ENCODE data around the gene RSBN1L. TPM values are rescaled to one million over a fixed set of nuclear protein-coding genes. Genes with fewer than 3 reads are reported as not detected.

RSBN1L gene
- total and polyA plus RNA-seq, 2 donors (not counting 3 experiments of a cell fraction or from before 2014, with no cell fraction given), result 3.0 to 13.1 TPM

GRCh38 chr7:77653572-77653971, 42.7 kb upstream of the RSBN1L start:
- TF ChIP-seq MYC (IDR thresholded peaks at IDR 0.05; ENCODE audit: low read depth, low read length), result no peak
- no peak for TF ChIP-seq EZH2 (IDR thresholded peaks at IDR 0.05; ENCODE audit: borderline replicate concordance, low read depth, low read length, severe bottlenecking)
- TF ChIP-seq CTCF (IDR thresholded peaks at IDR 0.05; ENCODE audit: extremely low read depth in 1 of 2, insufficient read depth in 1 of 2, low read depth in 1 of 2, low read length in 2 of 2), result no peak
- TF ChIP-seq POLR2A (IDR thresholded peaks at IDR 0.05; ENCODE audit: low read depth, low read length), result no peak
- no peak for TF ChIP-seq JUN (IDR thresholded peaks at IDR 0.05; ENCODE audit: borderline replicate concordance, insufficient read depth, insufficient read length, low read depth)
- no peak for TF ChIP-seq POLR2AphosphoS5 (IDR thresholded peaks at IDR 0.05; ENCODE audit: insufficient read depth, low read depth, low read length)
- TF ChIP-seq, protein P1, sequence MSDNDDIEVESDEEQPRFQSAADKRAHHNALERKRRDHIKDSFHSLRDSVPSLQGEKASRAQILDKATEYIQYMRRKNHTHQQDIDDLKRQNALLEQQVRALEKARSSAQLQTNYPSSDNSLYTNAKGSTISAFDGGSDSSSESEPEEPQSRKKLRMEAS (IDR thresholded peaks at IDR 0.05; ENCODE audit: insufficient read depth, insufficient read length), result no peak
- TF ChIP-seq GATA2 (IDR thresholded peaks at IDR 0.05; ENCODE audit: insufficient read depth, insufficient read length, low read depth, low read length), result no peak
- no peak for TF ChIP-seq FOS (IDR thresholded peaks at IDR 0.05; ENCODE audit: borderline replicate concordance, insufficient read depth, low read length)
- no TSS peak for BruUV-seq (replicated peaks)
- no peak overlapping the region for H3K4me2 ChIP-seq (ENCODE audit: insufficient read depth, low read length)
- no peak overlapping the region for H2AFZ ChIP-seq (ENCODE audit: low read depth, low read length)
- no peaks in the 10 kb centered on the region for H3K9me3 ChIP-seq (replicated peaks; ENCODE audit: control insufficient read depth, insufficient read depth, low read length)
- ChIA-PET POLR2A (no interaction called here), CTCF (interaction anchor here (3.0 to 4.1 kb wide), 2 partner anchors 107 to 280 kb away, joined by 43 read pairs; no protein-coding TSS in a partner anchor)
- H4K20me1 ChIP-seq (replicated peaks; ENCODE audit: control insufficient read depth, extremely low read depth, insufficient read depth, low read length), result no peaks in the 10 kb centered on the region
- peaks cover 8 to 11% of the 10 kb centered on the region in 2 experiments for H3K36me3 ChIP-seq (ENCODE audit: control insufficient read depth in 2 of 2, extremely low read depth in 1 of 2, insufficient read depth in 2 of 2, low read length in 2 of 2)
- no peak for DNase-seq (ENCODE audit: low read depth, low spot score)
- no peak overlapping the region for H3K9ac ChIP-seq (replicated peaks; ENCODE audit: extremely low read depth, insufficient read depth, low read length)
- H3K9me1 ChIP-seq (replicated peaks; ENCODE audit: control insufficient read depth, extremely low read depth, insufficient read depth, low read length), result no peaks in the 10 kb centered on the region
- intact Hi-C loops (cut with micrococcal nuclease) (loop anchor here (10.0 kb wide), 1 partner anchor 391 kb away; no protein-coding TSS in a partner anchor), dilution Hi-C loops (cut with MboI; ENCODE audit: extremely low pct_ligation_motif_present, low sequenced_read_pairs) (no loop called here)
- no peak overlapping the region for H3K27ac ChIP-seq (ENCODE audit: insufficient read depth, low read depth, low read length)
- no peaks in the 10 kb centered on the region for H3K79me2 ChIP-seq (ENCODE audit: control insufficient read depth, insufficient read depth, low read length)
- H3K4me1 ChIP-seq (ENCODE audit: control insufficient read depth, extremely low read depth, insufficient read depth, low read length), result no peaks in the 10 kb centered on the region
- no peak for FAIRE-seq
- no peaks in the 10 kb centered on the region for H3K27me3 ChIP-seq (ENCODE audit: control insufficient read depth in 2 of 2, insufficient read depth in 2 of 2, low read length in 2 of 2)
- no peak overlapping the region for H3K4me3 ChIP-seq (replicated peaks in 1 of 3; ENCODE audit: insufficient read depth in 1 of 3, low read depth in 1 of 3, low read length in 3 of 3)
